Erythroblast (primary cell): ENCODE data around the gene ZNF80.

ENCODE experiments used
- GATA1 ChIP-seq: IDR thresholded peaks from 2 replicates; pipeline ENCODE4 v1.6.1; 2011; ENCODE audit warnings: low read depth, mild to moderate bottlenecking, control low read depth, low read length, moderate library complexity
- POLR2A ChIP-seq: IDR thresholded peaks from 2 replicates; pipeline ENCODE4 v1.6.1; 2011; ENCODE audit warnings: mild to moderate bottlenecking, low read length

- TF ChIP-seq POLR2A (no peak), GATA1 (no peak)
These were observed 16.1 kb downstream of the ZNF80 start for GRCh38 chr3:114221165-114221880.
